HG03432 (cell line): ENCODE data around the gene FBXO44.

Experiments used
- ATAC-seq: cut with Tn5 transposase; IDR thresholded peaks from one replicate; pipeline ENCODE4 v1.9.1; 2021; ENCODE audit warnings: mild to moderate bottlenecking, moderate library complexity; ENCODE audit not compliant: unreplicated experiment

FBXO44 gene

DNA sequence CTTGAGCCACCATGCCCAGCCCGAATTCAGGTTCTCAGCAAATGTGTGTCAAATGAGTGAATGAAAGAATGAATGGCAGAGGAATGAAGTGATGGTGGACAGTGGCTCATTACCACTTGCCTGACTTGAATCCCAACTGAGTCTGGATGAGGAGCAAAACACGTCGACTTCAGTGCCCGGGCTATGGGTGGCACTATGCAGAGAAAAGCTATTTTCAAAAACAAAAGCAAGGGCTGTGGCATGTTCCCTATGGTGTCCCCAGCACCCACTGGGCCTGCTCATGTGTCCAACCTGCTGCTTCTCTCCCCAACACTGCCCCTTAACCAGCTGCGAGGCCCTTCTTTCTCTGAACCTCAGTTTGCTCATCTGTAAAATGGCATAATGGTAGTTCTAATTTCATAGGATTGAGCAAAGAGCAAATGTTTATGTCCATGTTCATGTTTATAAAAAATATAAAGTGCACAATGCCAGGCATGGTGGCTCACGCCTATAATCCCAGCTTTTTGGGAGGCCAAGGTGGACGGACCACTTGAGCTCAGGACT, 30.6 kb downstream of the FBXO44 start:
- ATAC-seq, result no peak

DNA sequence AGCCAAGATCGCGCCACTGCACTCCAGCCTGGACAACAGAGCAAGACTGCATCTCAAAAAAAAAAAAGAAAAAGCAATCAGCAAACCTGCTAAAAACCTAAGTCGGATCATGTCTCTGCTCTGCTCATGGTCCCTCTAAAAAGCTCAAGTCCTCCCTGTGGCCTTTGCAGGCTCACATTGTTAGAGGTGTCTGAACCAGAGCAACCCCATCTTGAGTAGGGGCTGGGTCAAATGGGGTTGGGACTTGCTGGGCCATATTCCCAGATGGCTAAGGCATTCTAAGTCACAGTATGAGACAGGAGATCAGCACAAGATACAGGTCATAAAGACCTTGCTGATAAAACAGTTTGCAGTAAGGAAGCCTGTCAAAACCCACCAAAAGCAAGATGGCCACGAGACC, 33.8 kb downstream of the FBXO44 start:
- ATAC-seq, result no peak

DNA sequence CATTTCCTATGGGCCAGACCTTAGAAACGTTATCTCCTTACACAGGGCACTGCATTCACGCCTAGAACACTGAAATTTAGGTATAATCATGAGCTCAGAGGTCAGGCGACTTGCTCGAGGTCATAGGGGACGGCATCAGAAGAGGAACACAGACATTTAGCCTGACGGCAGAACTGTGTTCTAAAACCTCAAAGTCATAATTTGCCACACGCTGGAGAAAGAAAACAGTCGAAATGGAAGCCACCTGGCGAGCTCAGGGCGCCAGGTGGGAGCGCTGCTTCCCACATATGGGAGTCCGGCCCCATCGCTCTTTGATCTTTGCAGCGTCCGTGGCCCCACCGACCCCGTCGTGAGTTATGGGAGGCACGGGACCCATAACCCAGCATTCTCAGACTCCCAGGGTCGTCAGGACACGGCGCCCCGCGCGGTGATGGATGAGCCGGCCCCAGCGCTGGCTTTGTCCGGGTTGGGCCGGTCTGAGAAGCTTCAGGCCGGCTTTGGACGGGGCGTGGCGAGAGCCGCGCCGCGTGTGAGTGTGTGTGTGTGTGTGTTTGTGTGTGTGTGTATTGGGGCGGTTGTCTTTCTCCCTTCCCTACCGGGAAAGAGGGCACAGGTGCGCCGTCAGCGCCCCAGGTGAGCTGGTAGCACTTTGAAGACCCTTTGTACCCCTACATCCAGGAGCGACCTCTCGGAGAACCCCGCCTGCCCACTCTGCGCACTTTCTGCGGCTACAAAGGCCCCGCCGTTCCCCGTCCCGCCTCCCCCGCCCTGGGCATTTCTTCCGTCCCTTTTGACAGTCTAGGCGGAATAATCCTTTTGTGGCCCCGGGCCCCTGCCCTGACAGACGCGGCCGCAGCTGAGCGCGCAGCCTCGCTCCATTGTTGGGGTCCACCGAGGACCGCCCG, 36.0 kb downstream of the FBXO44 start:
- ATAC-seq, result no peak

DNA sequence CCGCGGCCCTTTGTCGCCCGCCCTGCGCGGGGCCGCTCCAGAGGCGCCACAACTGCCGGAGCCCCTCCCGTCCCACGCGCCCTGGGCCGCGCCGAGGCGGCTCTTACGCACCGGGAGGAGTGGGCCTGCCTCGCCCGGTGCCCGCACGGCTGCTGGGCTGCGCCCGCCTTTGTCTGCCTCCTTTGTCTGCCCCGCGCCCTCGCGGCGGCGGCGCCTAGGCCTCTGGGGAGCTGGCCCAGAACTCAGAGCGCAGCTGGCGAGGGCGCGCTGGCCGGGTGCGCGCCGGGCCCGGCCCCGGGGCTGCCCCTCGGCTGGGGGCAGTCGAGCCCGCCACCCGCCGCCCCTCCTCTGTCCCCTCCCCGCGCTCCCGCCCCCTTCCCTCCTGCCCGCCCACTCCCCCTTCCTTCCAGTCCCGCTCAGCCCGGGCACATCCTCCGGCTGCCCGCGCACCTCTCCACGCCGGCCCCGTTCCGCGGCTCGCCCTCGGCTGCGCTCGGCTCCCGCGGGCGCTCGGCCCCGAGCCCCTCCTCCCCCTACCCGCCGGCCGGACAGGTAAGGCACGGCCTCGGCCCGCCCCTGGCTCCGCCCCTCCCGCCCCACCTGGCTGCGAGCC, 36.7 kb downstream of the FBXO44 start, which contains the start of gene DRAXIN:
Gene DRAXIN (plus strand): TSS at position 409 of the 613 bp plus-strand sequence. CDS start 14,549 bp downstream, outside the sequence.
- ATAC-seq, result no peak

DNA sequence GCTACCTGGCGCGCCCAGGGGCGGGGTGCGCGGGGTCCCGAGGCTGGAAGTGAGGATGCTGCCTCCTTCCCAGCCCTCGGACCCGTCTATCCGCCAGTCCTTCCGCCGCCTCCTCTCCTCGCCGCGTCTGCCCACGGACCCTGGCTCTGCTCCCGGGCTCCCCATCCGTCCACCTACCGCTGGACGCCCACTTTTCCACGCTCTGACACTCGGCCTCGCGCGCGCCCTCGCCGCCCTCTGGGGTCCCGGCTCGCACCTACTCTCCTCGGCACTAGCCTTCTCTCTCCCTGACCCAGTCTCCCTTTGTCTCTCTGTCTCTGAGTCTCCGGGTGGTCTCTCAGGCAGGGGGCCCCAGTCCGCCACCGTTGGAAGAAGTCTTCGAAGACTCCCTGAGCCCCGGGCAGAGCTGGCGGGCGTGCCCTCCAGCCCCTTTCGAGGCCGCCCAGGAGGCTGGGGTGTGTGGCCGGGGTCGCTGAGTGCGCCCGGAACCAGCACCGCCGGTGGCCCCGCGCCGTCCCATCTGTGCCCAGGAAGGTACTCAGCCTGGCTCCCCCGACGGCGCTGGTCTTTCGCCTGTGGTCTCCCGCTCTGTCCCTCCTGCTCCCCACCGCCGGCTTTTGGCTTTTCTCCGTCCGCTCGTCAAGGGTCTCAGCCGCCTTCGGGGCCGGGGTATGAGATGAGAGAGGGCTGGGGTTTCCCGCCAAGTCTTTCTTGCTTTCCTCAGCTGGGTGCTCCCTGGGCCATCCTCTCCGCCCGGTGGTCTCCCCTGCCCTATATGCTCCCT, 37.4 kb downstream of the FBXO44 start:
- ATAC-seq, result no peak

DNA sequence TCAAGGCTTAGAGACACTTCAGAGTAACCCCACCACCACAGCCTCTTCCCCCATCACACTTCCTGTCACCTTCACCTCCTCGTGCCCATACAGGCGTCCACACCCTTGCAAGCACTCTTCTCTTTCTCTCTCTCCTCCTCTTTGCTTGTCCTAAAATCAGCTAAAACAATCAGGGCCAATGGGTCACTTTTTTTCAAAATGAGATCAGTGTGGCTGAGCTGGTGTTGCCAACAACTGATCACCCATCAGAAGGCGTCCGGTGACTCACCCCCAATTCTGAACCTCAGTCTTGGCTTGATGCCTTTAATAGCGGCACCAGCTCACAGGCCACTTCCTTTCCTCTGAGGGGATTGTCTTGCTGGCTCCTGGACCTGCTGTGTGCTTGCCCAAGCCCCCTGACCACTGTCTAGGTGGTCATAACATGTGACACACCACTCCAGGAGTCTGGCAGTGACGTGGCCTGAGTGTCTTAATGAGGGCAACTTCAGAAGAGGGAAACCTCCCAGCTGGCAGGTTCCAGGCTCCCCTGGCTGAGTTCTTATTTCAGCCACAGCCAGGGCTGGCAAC, 38.4 kb downstream of the FBXO44 start:
- no peak for ATAC-seq

DNA sequence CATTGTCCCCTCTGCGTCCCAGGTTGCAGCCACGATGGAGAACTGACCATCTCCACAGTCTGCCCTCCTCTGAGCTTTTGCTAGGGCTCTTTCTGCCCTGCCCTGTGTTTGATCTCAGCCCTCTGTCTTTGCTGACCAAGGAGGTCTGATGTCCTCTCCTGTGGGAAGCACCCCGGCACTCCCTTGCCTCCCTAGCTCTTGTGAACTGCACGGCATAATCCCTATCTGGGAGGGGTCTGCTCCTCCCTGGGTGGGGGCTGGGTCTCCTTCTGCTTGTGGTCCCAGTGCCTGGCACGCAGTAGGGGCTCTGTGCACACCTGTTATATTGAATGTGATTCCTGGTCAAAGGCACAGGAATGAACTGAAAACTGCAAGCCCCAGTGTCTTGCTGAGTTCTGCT, 39.2 kb downstream of the FBXO44 start:
- no peak for ATAC-seq

DNA sequence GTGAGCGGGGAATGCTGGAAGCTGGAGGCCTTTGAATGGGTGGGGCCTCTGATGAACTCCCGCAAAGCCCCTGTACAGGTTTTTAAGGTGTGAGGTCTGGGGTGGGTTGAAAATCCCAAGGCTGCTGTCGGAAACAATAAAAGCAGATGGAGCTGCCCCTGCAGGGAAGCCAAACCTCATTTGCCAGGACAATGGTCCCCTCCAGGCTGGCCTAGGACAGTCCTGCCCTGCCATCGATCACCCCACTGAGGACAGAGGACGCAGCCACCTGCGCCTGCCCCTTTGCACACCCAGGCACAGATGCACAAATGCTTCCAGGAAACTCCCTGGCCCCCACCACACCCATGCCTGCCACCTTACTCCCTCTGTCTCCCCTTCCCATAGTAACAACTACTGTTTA, 41.2 kb downstream of the FBXO44 start:
- ATAC-seq, result no peak

DNA sequence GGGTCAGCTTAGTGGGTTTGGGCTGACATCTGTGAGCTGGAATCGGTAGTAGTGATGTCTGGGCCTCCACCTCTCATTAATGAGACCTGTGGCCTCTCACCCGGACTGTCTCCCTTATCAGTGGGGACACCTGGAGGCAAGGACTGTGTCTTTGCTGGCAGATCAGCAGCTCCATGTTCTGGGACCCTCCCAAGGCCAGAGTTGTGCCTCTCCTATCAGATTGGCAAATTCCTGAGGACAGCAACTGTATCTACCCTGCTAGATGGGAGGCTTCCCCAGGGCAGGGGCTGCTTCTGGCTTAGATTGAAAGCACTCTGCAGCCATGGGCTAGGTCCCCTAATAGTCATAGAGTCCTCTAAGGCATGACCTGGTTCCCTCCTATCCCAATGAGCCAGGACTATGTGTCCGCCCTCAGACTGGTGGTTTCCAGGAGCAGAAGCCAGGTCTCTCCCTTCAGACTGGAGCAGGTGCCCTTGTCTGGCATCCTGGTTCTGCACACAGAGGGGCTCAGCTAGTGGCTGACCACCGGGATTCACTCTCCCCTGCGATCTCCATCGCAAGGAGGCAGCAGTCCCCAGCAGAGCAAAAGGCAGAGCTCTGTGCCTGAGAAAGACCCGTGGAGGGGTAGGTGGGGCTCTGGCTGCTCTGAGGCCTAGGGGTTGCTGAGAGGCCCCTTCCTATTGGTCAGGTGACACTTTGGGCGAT, 42.7 kb downstream of the FBXO44 start:
- ATAC-seq, result no peak

DNA sequence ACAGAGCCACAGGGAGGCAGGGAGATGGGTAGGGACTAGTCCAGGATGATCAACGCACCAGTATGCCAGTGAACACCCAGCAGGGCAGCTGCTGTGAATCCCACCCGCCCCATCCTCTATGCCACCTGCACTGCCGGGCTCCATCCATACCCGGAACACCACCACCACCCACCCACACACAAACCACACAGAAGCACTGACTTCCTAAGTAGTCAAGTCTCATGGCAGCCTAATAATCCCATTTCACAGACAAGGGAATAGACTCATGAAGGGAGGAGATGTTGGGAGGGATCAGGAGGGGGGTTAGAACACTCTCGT, 43.2 kb downstream of the FBXO44 start:
- no peak for ATAC-seq

DNA sequence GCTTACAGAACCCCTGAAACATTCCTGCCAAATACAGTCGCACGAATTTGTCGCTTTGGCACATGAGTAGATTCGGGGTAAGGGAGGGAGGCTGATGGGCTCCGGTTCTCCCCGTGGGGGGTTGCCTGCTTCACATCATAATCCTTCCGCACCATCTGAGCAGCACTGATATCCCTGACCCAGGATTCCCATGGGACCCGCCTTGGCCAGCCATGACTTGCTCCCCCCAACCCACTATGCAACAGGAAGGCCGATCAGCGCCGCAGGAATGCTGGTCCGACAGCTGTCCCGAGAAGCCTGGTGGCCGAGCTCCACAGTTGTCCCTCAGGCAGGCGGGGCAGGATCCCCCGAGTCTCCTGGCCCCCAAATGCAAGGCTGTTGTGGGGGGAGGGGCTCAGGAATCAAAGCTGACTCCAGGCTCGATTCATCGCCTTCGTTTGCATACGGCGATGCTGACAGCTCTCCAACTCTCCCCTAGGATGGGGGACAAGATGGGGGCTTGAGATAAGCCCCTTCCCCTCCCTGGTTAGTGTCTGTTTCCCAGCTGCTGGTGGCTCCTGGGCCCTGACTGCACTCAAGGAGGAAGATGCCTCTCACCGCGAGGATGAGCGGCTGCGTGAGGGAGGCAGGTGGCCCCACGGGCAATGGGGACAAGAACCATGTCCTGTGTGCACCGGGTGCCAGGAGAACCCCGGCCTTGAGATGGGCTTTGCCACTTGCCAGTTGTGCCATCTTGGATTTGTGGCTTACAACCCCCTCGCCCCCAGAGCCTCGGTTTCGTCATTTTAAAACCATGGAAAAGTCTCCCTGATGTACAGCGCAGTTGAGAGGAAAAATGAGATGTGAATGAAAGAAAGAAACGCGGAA, 46.2 kb downstream of the FBXO44 start:
- ATAC-seq, result no peak

DNA sequence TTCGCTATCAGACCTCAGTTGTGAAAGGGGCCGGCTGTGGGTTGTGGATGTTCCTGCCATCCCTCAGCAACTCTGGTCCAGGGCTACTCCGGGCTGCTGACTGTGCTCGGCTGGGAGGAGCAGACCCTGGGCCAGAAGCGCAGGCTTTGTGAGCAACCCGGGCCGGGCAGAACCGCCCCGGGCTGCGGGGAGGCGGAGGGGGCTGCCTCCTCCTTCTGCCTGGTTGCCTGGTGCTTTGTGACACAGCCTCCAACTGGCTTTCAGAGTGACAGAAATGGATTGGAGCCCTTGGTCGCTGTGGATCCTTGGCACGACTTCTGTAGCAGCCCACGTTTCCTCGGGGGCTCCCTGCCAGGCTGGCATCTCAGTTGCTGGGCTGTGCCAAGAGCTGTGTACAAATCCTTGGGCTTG, 46.9 kb downstream of the FBXO44 start:
- ATAC-seq, result no peak

DNA sequence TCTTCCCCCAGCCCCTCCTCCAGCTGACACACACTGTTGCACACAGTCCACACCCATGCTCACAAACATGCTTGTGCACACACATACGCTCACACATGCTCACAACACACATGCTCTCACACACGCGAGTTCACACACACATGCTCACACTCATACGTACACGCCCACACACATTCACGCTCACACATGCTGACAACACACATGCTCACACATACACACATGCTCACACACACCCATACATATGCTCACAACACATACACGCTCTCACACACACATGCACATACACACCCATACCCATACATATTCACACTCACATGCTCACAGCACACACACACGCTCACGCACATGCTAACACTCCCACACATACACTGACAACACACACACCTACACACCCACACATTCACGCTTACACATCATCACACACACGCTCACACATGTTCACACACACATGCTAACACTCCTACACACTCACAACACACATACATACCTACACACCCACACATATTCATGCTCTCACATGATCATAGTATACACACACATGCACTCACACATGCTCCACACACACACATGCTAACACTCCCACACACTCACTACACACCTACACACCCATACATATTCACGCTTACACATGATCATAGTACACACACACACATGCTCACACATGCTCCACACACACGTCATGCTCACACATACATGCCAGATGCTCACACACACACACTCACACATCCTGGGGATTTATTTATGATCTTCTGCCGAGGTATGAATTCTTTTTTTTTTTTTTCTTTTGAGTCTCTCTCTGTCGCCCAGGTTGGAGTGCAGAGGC, 47.5 kb downstream of the FBXO44 start:
- no peak for ATAC-seq

DNA sequence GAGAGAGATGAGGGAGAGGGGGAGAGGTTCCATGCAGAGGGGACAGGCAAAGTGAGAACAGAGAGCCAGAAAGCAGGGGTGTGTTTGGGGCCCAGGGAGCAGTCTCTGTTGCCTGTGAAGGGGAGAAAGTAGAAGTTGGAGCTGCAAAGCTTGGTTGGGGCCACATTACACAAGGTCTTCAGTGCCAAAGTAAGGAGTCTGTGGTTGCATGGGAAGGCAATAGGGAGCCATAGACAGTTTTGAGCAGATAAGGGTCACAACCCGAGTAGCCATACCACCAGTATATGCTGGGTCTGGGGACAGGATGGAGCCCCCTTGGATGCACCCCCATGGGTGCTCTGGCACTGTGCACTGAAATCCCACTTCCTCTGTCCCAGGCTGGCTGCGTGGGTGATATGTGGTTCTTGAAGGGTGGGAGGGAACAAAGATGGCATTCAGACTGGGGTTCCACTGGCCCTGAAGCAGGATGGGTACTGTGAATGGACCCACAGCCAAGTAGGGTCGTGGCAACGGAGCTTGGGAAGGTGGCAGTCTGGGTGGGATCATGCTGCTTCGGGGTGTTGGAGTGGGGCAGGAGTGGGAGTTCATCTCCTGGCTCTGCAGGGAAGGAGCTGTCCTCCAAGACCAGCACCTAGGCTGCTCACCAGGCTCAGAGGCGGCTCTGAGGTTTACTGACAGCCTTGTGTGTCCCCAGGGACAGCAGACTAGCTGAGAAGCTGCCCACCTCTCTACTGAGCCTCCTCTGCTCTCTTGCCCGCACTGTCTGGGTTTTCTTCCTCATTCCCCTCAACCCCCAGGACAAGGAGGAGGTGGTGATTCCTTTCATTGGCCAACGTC, 48.9 kb downstream of the FBXO44 start:
- no peak for ATAC-seq

DNA sequence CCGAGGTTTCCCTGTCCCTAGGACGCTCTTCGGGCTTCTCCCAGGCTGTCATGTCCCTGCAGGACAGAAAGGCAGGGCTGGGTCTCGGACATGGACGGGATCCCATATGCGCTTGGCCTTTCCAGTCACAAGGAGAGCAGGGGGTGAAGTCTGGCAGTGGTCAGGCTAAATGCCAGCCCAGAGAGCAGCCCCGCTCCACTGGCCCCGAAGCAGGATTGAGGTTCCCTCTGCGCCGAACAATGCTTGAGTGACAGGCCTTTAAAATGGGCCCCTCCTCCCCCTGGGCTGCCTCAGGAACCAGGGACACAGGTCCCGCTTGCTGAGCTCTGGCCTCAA, 49.5 kb downstream of the FBXO44 start:
- ATAC-seq, result no peak

DNA sequence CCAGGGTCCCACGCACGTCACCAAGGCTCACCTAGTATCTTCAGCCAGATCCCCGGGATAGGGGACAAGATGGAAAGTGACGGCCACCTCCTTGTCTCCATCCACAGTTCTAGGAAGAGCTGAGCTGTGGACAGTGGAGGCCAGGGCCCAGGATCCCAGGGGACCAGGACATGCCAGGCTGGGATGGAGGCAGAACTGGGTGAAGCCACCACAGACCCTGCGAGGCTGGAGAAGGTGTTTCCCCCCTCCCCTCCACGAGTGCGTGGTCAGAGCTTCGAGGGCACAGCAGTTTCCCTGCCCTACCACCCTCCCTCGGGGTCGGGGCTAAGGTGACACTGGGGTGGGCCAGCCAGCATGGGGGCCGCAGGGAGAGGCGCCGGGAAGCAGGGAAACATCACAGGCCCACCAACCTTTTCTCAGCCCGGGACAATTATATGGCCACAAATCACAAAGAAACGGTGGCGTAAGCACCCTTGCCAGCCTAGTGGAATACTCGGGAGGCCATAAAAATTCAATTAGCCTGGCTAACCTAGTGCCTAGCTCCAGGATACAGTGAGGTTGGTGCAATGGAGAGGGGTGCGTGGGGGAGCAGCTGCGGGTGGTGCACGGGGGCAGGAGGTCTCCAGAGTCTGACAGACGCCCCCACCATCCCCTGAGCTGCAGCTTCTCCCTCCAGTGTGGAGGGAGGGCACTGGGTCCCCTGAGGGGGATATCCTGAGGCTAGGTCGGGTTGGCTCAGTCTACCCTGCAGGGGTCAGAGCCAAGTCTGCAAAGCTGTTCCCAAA, 50.2 kb downstream of the FBXO44 start:
- no peak for ATAC-seq

DNA sequence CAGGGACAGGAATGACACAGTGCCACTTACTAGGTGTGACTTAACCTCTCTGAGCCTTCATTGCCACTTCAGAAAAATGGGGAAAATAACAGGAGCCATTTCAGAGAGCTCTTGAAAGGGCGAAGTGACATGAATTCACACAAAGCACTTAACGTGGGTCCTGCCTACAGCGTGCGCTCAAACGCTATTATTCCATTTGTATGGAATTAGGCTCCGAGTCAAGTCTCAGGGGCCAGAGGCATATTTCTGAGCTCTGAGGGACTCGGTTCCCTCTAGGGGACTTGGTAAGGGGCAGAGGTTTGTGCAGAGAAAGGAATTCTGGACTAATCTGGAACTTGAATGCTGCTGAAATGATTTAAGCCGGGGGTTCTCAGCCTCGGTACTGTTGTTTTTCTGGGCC, 50.9 kb downstream of the FBXO44 start:
- no peak for ATAC-seq
